Prostate gland (tissue), 2 donors: ENCODE results near the gene GPR87.

Experiments used
- POLR2A ChIP-seq: fragments of 450-650 bp; IDR thresholded peaks from one replicate; pipeline ENCODE4 v1.6.1; 2016; ENCODE audit warnings: antibody characterized with exemption, mild to moderate bottlenecking
- TF ChIP-seq, protein P1 (sequence below), 4 experiments: fragments of 200-600 bp in 2 of 4; fragments of 450-650 bp in 2 of 4; sonication (generic) in 2 of 4; IDR thresholded peaks; 1 replicate in 3 of 4; 2 replicates in 1 of 4; pipeline ENCODE4 v1.5.1; 2016 to 2019; ENCODE audit warnings: antibody characterized with exemption in 4 of 4, mild to moderate bottlenecking in 2 of 4, moderate library complexity in 2 of 4

DNA sequence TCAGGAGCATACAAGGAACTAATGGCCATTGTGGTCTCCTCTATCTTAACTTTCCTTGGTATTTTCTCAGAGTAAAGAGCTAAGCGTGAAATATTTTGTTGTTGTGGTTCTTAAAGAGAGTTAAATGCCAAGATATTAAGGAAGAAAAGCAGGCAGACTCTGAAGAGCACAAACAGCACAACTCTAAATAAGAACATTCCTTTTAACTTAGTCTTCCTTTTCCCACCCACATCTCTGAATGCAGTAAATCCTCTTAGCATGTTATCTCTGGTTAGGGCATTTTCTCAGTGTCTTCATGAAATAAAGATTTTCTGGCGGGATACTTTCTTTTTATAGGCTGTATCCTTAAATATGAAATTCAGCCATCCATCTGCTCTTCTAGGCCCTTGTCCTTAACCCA, 1.5 kb downstream of the GPR87 start:
- TF ChIP-seq, protein P1, sequence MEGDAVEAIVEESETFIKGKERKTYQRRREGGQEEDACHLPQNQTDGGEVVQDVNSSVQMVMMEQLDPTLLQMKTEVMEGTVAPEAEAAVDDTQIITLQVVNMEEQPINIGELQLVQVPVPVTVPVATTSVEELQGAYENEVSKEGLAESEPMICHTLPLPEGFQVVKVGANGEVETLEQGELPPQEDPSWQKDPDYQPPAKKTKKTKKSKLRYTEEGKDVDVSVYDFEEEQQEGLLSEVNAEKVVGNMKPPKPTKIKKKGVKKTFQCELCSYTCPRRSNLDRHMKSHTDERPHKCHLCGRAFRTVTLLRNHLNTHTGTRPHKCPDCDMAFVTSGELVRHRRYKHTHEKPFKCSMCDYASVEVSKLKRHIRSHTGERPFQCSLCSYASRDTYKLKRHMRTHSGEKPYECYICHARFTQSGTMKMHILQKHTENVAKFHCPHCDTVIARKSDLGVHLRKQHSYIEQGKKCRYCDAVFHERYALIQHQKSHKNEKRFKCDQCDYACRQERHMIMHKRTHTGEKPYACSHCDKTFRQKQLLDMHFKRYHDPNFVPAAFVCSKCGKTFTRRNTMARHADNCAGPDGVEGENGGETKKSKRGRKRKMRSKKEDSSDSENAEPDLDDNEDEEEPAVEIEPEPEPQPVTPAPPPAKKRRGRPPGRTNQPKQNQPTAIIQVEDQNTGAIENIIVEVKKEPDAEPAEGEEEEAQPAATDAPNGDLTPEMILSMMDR (IDR thresholded peaks at IDR 0.05): no peak
- no peak for TF ChIP-seq POLR2A
